ENCODE measurements around the gene TEC.

DNA sequence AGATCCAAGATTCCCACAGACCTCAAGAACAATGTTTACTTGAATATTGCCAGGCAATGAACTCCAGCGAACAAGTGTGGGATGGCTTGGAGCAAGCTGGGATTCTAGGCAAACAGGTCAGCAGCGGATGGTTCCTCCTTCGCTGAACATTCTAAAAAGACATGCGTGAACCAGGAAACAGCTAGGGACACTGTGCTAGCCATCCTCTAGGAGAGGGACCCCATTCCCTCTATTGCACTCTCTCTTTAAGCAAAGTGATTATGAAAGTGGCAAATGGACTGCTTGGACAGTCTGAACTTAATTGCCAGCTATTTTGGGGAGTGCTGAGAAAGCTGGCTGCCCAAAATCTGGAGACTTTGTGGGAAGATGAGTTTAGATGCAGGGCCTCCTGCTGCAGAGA, 29.9 kb upstream of the TEC start:
- TF ChIP-seq HCFC1 (IDR thresholded peaks at IDR 0.05; ENCODE audit: low read depth, low read length) (no peak), TRIM24 (IDR thresholded peaks at IDR 0.05) (no peak), MAX (CRISPR knock-in tag; IDR thresholded peaks at IDR 0.05) (no peak), POLR2A (conservative IDR thresholded peaks at IDR 0.05) (no peak), LARP7 (IDR thresholded peaks at IDR 0.05) (no peak), NONO (IDR thresholded peaks at IDR 0.05; ENCODE audit: low read depth in 2 of 2, low read length in 1 of 2) (no peak), MBD1 (CRISPR knock-in tag; IDR thresholded peaks at IDR 0.05) (no peak), BRD4 (IDR thresholded peaks at IDR 0.05) (no peak), ZBTB49 (CRISPR knock-in tag; IDR thresholded peaks at IDR 0.05; ENCODE audit: borderline replicate concordance) (no peak), ZZZ3 (IDR thresholded peaks at IDR 0.05) (no peak), POLR2AphosphoS5 (IDR thresholded peaks at IDR 0.05; ENCODE audit: control insufficient read depth, insufficient read depth, low read depth, low read length) (no peak)
- TF ChIP-seq, protein P1, sequence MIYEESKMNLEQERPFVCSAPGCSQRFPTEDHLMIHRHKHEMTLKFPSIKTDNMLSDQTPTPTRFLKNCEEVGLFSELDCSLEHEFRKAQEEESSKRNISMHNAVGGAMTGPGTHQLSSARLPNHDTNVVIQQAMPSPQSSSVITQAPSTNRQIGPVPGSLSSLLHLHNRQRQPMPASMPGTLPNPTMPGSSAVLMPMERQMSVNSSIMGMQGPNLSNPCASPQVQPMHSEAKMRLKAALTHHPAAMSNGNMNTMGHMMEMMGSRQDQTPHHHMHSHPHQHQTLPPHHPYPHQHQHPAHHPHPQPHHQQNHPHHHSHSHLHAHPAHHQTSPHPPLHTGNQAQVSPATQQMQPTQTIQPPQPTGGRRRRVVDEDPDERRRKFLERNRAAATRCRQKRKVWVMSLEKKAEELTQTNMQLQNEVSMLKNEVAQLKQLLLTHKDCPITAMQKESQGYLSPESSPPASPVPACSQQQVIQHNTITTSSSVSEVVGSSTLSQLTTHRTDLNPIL (CRISPR knock-in tag; IDR thresholded peaks at IDR 0.05), result no peak
- TF ChIP-seq, protein P2, sequence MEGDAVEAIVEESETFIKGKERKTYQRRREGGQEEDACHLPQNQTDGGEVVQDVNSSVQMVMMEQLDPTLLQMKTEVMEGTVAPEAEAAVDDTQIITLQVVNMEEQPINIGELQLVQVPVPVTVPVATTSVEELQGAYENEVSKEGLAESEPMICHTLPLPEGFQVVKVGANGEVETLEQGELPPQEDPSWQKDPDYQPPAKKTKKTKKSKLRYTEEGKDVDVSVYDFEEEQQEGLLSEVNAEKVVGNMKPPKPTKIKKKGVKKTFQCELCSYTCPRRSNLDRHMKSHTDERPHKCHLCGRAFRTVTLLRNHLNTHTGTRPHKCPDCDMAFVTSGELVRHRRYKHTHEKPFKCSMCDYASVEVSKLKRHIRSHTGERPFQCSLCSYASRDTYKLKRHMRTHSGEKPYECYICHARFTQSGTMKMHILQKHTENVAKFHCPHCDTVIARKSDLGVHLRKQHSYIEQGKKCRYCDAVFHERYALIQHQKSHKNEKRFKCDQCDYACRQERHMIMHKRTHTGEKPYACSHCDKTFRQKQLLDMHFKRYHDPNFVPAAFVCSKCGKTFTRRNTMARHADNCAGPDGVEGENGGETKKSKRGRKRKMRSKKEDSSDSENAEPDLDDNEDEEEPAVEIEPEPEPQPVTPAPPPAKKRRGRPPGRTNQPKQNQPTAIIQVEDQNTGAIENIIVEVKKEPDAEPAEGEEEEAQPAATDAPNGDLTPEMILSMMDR (IDR thresholded peaks at IDR 0.05 in 2 of 3, conservative IDR thresholded peaks at IDR 0.05 in 1 of 3; ENCODE audit: insufficient read depth in 2 of 3, low read depth in 1 of 3, low read length in 3 of 3), result no peak

Data from K562 (cell line).